Neural progenitor cell (in vitro differentiated cells): ENCODE data around the gene ATOH8. TPM values are rescaled to one million over a fixed set of nuclear protein-coding genes. Genes with fewer than 3 reads are reported as not detected.

Experiments used
- DNase-seq: peaks from one replicate; pipeline ENCODE4 v3.0.0-alpha.2; 2016; ENCODE audit warnings: low spot score
- H2AFZ ChIP-seq: fragments of 200-600 bp; sonication (generic); replicated peaks from 2 replicates; pipeline ENCODE4 v1.6.1; 2016; ENCODE audit warnings: antibody characterized with exemption
- H3F3A ChIP-seq: fragments of 200-600 bp; sonication (generic); 2 replicates; pipeline ENCODE4 v1.6.1; 2016; ENCODE audit warnings: antibody characterized with exemption, low read depth
- H3K27ac ChIP-seq: fragments of 200-600 bp; sonication (generic); 2 replicates; pipeline ENCODE4 v1.5.1; 2016; ENCODE audit warnings: mild to moderate bottlenecking
- H3K27me3 ChIP-seq: fragments of 200-600 bp; sonication (generic); 2 replicates; pipeline ENCODE4 v1.6.1; 2016; ENCODE audit warnings: mild to moderate bottlenecking, moderate library complexity
- H3K36me3 ChIP-seq: fragments of 200-600 bp; sonication (generic); 2 replicates; pipeline ENCODE4 v1.5.1; 2016
- H3K4me1 ChIP-seq: fragments of 200-600 bp; sonication (generic); 2 replicates; pipeline ENCODE4 v1.6.1; 2016; ENCODE audit warnings: mixed run types
- H3K4me2 ChIP-seq: fragments of 200-600 bp; sonication (generic); 2 replicates; pipeline ENCODE4 v1.6.1; 2016
- H3K4me3 ChIP-seq: fragments of 200-600 bp; sonication (generic); 2 replicates; pipeline ENCODE4 v1.5.1; 2016
- H3K79me2 ChIP-seq: fragments of 200-600 bp; sonication (generic); 2 replicates; pipeline ENCODE4 v1.6.1; 2016; ENCODE audit warnings: low read depth
- H3K9ac ChIP-seq: fragments of 200-600 bp; sonication (generic); 2 replicates; pipeline ENCODE4 v1.6.1; 2016
- H3K9me3 ChIP-seq: fragments of 200-600 bp; sonication (generic); 2 replicates; pipeline ENCODE4 v1.5.1; 2016; ENCODE audit warnings: low read depth
- H4K20me1 ChIP-seq: fragments of 200-600 bp; sonication (generic); 2 replicates; pipeline ENCODE4 v1.6.1; 2016; ENCODE audit warnings: low read depth
- H3K27ac Mint-ChIP-seq: 3 replicates; pipeline ENCODE4 v1.8.0; 2021; ENCODE audit warnings: mixed read lengths
- H3K27me3 Mint-ChIP-seq: 2 replicates; pipeline ENCODE4 v1.8.0; 2022; ENCODE audit warnings: low read depth, mild to moderate bottlenecking, inconsistent platforms, moderate library complexity, mixed read lengths; ENCODE audit not compliant: insufficient read depth
- H3K36me3 Mint-ChIP-seq: 3 replicates; pipeline ENCODE4 v1.8.0; 2021; ENCODE audit warnings: mixed read lengths
- H3K4me1 Mint-ChIP-seq: 3 replicates; pipeline ENCODE4 v1.8.0; 2021; ENCODE audit warnings: mixed read lengths
- H3K4me3 Mint-ChIP-seq: 3 replicates; pipeline ENCODE4 v1.8.0; 2021; ENCODE audit warnings: mild to moderate bottlenecking, moderate library complexity, mixed read lengths
- H3K9me3 Mint-ChIP-seq: 3 replicates; pipeline ENCODE4 v1.8.0; 2020; ENCODE audit warnings: mixed read lengths
- EZH2 ChIP-seq: fragments of 200-600 bp; sonication (generic); IDR thresholded peaks from 2 replicates; pipeline ENCODE4 v1.6.1; 2017; ENCODE audit warnings: antibody characterized with exemption, mild to moderate bottlenecking, moderate library complexity
- EZH2phosphoT487 ChIP-seq: fragments of 200-600 bp; sonication (generic); IDR thresholded peaks from 2 replicates; pipeline ENCODE4 v1.6.1; 2017; ENCODE audit warnings: antibody characterized with exemption
- total RNA-seq: library from RNA; depleted of rRNA; stranded (reverse); fragments of >200 nt; gene quantifications from 2 replicates; pipeline ENCODE4 v1.2.3, GENCODE V29; 2015; ENCODE audit warnings: low replicate concordance
- TF ChIP-seq, protein P1 (sequence below): fragments of 200-600 bp; sonication (generic); IDR thresholded peaks from 2 replicates; pipeline ENCODE4 v1.5.1; 2017; ENCODE audit warnings: antibody characterized with exemption, mild to moderate bottlenecking

The ATOH8 gene
- total RNA-seq, 1 donor from 2014 or later = not detected

DNA sequence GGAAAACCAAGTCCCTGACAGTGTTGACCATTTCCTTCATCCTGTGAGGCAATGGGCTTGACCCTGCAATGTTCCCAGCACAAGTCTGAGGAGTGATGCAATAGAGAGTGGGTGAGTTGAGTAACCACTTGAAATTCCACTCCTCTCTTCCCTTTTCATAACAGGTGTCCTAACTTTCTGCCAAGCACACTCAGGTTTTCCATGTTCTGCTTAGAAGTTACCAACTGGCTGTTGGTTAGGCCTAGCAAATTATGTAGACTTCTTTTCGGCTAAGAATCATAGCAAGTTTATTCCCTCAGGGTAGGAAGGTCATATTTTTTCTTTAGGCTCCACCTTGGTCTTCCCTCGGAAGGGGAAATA lies 48.1 kb upstream of the ATOH8 start:
- Histone ChIP-seq H3K4me3 (no peak overlapping the region), H3K4me1 (no peaks in the 10 kb centered on the region), H4K20me1 (no peaks in the 10 kb centered on the region), H2AFZ (no peak overlapping the region), H3K27me3 (peaks cover 13% of the 10 kb centered on the region), H3K4me2 (no peak overlapping the region), H3F3A (no peaks in the 10 kb centered on the region), H3K9me3 (no peaks in the 10 kb centered on the region), H3K9ac (no peak overlapping the region), H3K36me3 (no peaks in the 10 kb centered on the region), H3K79me2 (no peaks in the 10 kb centered on the region), H3K27ac (no peak overlapping the region)
- peak overlapping the region; percentile 24 for H3K27ac Mint-ChIP-seq
- no peaks in the 10 kb centered on the region for H3K9me3 Mint-ChIP-seq
- H3K27me3 Mint-ChIP-seq = peaks cover 2% of the 10 kb centered on the region
- H3K4me1 Mint-ChIP-seq = peaks cover 9% of the 10 kb centered on the region
- TF ChIP-seq EZH2 = no peak
- TF ChIP-seq EZH2phosphoT487 = no peak
- TF ChIP-seq, protein P1, sequence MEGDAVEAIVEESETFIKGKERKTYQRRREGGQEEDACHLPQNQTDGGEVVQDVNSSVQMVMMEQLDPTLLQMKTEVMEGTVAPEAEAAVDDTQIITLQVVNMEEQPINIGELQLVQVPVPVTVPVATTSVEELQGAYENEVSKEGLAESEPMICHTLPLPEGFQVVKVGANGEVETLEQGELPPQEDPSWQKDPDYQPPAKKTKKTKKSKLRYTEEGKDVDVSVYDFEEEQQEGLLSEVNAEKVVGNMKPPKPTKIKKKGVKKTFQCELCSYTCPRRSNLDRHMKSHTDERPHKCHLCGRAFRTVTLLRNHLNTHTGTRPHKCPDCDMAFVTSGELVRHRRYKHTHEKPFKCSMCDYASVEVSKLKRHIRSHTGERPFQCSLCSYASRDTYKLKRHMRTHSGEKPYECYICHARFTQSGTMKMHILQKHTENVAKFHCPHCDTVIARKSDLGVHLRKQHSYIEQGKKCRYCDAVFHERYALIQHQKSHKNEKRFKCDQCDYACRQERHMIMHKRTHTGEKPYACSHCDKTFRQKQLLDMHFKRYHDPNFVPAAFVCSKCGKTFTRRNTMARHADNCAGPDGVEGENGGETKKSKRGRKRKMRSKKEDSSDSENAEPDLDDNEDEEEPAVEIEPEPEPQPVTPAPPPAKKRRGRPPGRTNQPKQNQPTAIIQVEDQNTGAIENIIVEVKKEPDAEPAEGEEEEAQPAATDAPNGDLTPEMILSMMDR = no peak
- no peak overlapping the region for H3K4me3 Mint-ChIP-seq
- H3K36me3 Mint-ChIP-seq = no peaks in the 10 kb centered on the region
- DNase-seq = no peak

DNA sequence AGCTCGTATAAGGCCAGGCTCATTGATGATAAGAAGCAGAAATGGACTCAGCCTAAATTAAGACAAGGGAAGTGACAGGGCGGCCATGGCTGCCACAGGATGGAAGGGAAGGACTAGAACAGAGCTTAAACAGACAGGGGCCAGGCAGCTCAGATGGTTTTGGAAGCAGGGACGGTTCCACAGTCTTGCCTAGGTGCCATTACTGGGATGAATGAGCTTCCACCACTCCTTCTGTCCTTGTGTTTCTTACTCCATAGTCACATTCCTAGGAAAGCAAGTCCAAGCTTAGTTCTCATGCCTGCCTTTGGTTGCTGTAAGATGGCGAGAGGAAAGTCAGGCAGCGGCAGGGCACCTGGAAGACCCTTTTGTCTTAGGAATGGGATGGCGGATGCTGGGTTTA lies 47.7 kb upstream of the ATOH8 start:
- Mint-ChIP-seq H3K36me3 (no peaks in the 10 kb centered on the region), H3K9me3 (no peaks in the 10 kb centered on the region), H3K27ac (peak overlapping the region; percentile 24), H3K27me3 (peaks cover 3% of the 10 kb centered on the region), H3K4me3 (no peak overlapping the region), H3K4me1 (peaks cover 9% of the 10 kb centered on the region)
- Histone ChIP-seq H3K9ac (no peak overlapping the region), H3K36me3 (no peaks in the 10 kb centered on the region), H3K27ac (no peak overlapping the region), H3K4me3 (no peak overlapping the region), H3K4me1 (no peaks in the 10 kb centered on the region), H3F3A (no peaks in the 10 kb centered on the region), H4K20me1 (no peaks in the 10 kb centered on the region), H3K4me2 (no peak overlapping the region), H3K9me3 (no peaks in the 10 kb centered on the region), H3K27me3 (peaks cover 13% of the 10 kb centered on the region), H2AFZ (no peak overlapping the region), H3K79me2 (no peaks in the 10 kb centered on the region)
- TF ChIP-seq, protein P1 = no peak
- TF ChIP-seq EZH2 (no peak), EZH2phosphoT487 (no peak)
- DNase-seq = no peak

DNA sequence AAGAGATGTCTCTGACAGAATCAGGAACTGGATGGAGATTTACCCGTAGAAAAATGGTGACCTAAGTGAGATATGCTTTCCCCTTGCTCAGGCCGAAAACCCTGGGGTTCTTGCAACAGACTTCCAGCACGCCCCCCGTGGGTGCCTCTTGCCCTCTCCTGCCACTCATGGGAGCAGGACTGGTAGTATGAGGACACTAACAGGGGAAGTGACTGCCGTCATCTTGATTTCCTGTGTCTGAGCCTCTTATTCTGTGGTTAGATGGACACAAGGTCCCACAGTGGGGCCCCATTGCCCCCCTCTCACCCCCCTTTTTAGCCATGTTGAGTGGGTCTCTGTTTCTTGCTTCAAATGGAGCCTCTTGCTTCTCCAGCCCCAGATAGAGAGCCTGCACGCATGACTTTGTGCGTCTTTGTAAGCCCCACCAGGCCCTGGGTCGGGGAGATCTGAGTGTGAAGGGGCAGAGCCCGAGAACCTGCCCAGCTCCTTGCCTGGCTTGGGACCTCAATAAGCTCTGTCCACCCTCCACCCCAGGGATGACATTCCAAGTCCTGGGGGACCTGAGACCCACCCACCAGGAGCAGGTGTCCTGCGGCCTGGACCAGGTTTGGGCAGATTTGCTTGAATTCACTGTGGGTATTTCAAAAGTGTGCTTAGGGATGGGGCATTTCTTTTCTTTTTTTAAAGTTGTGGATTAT lies 47.0 kb upstream of the ATOH8 start:
- no peak overlapping the region for H3K4me3 ChIP-seq
- no peaks in the 10 kb centered on the region for H3F3A ChIP-seq
- Mint-ChIP-seq H3K4me3 (no peak overlapping the region), H3K27ac (no peak overlapping the region), H3K27me3 (peaks cover 7% of the 10 kb centered on the region), H3K4me1 (peaks cover 7% of the 10 kb centered on the region), H3K9me3 (no peaks in the 10 kb centered on the region), H3K36me3 (no peaks in the 10 kb centered on the region)
- no peaks in the 10 kb centered on the region for H3K9me3 ChIP-seq
- H3K4me2 ChIP-seq = no peak overlapping the region
- DNase-seq = no peak
- H3K4me1 ChIP-seq = no peaks in the 10 kb centered on the region
- no peaks in the 10 kb centered on the region for H3K36me3 ChIP-seq
- no peak for TF ChIP-seq EZH2
- H2AFZ ChIP-seq = peak overlapping the region; percentile 42
- H3K27ac ChIP-seq = no peak overlapping the region
- peaks cover 13% of the 10 kb centered on the region for H3K27me3 ChIP-seq
- H3K79me2 ChIP-seq = no peaks in the 10 kb centered on the region
- no peak overlapping the region for H3K9ac ChIP-seq
- no peaks in the 10 kb centered on the region for H4K20me1 ChIP-seq

DNA sequence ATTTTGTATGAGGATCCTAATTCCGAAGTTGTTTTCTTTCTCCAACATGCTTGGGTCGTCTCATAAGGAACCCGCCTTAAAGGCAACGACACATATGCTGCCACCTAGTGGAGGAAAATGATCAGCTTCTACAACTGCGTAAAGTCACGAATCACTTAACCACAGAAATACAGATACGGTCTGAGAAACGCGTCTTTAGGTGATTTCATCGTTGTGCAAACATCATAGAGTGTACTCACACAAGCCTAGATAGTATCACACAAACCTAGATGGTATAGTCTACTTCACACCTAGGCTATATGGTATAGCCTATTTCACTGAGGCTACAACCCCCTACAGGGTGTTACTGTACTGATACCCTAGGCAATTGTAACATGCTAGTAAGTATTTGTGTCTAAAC lies 46.5 kb upstream of the ATOH8 start:
- no peaks in the 10 kb centered on the region for H3K79me2 ChIP-seq
- no peaks in the 10 kb centered on the region for H3K36me3 ChIP-seq
- H3K27ac Mint-ChIP-seq = no peak overlapping the region
- no peaks in the 10 kb centered on the region for H3K9me3 Mint-ChIP-seq
- H3K27me3 Mint-ChIP-seq = peaks cover 7% of the 10 kb centered on the region
- no peaks in the 10 kb centered on the region for H4K20me1 ChIP-seq
- H3K9me3 ChIP-seq = no peaks in the 10 kb centered on the region
- no peak overlapping the region for H3K4me3 Mint-ChIP-seq
- no peak overlapping the region for H3K9ac ChIP-seq
- no peaks in the 10 kb centered on the region for H3K36me3 Mint-ChIP-seq
- no peaks in the 10 kb centered on the region for H3K4me1 ChIP-seq
- DNase-seq = peak; percentile 87
- H2AFZ ChIP-seq = peak overlapping the region; percentile 42
- TF ChIP-seq, protein P1 = peak; percentile 94
- TF ChIP-seq EZH2 (peak; percentile 24), EZH2phosphoT487 (no peak)
- no peak overlapping the region for H3K4me2 ChIP-seq
- H3K4me1 Mint-ChIP-seq = peaks cover 5% of the 10 kb centered on the region
- no peak overlapping the region for H3K27ac ChIP-seq
- peaks cover 13% of the 10 kb centered on the region for H3K27me3 ChIP-seq
- no peak overlapping the region for H3K4me3 ChIP-seq
- H3F3A ChIP-seq = no peaks in the 10 kb centered on the region
